ENCODE data around the gene BMP7.

Gene BMP7

DNA sequence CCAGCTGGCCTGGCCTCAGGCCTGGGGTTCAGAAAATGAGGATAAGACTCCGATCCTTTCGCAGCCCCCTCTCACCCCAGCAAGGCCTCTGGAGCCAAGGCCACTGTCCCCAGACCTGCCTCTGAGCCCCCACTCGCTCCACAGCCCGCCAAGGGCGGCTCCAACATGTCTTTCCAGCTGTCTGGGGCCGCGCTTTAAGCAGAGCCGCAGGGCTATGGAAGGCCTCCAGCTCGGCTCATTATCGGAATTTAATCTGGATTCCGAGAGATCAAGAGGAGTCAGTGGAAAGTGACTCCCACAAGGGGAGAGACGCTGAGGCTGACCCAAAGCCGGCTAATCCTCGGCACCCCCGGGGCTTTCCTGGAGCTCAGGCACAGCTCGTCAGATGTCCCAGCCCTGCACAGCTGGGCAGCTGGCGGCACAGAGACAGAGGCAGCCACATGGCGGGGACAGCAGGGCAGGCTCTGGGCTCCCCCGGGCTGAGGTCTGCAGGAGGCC is 41.8 kb downstream of the BMP7 start:
- DNase-seq = no peak

GRCh38 chr20:57223648-57224489 is 42.6 kb downstream of the BMP7 start:
- DNase-seq = no peak

DNA sequence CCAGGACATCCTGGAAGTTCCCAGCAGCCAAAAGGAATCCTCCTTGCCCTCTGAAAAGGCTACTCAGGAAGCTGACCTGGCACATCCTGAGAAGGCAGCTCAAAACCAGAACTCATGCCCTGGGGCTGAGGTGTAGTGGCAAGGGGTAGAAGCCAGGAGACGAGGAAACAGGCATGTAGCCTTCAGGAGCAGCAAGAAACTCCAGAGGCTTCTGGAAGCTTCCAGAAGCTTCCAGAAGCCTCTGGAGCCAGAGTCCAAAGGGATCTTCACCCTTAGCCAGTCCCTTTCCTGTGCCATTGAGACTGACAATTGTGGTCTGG is 43.9 kb downstream of the BMP7 start:
- no peak for DNase-seq

DNA sequence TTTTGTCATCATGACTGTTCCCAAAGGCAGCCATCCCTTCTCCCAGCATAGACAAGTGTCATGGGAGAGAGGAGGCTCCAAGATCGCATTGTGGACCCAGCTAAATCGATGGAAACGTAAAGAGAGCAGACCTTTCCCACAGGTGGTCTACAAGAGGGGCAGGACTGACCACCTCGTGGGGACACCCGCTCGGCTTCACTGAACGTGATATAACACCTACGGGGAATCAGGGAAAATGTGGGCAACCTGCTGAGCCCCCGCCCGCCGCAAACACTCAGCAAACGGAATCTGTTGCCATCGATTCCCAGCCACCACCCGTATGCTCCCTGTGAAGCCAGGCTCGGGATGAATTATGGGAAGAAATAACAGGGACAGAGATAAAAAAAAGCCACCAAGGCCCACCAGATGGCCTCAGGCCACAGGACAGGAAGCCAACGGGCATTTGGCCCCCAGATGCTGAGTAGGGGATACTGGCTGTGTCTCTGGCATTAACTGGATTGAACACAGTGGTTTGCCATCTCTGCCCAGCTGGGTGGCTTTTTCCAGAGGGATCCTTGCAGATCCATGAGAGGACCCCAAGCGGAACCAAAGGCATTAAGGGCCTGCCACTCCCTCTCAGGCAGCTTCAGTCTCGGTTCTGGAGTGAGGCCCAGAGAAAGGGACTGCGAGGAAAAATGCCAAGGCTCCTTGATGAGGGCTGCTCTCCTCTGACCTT is 44.4 kb downstream of the BMP7 start:
- DNase-seq = no peak

- no peak for DNase-seq
Measured at GRCh38 chr20:57220337-57221145, 45.9 kb downstream of the BMP7 start.

DNA sequence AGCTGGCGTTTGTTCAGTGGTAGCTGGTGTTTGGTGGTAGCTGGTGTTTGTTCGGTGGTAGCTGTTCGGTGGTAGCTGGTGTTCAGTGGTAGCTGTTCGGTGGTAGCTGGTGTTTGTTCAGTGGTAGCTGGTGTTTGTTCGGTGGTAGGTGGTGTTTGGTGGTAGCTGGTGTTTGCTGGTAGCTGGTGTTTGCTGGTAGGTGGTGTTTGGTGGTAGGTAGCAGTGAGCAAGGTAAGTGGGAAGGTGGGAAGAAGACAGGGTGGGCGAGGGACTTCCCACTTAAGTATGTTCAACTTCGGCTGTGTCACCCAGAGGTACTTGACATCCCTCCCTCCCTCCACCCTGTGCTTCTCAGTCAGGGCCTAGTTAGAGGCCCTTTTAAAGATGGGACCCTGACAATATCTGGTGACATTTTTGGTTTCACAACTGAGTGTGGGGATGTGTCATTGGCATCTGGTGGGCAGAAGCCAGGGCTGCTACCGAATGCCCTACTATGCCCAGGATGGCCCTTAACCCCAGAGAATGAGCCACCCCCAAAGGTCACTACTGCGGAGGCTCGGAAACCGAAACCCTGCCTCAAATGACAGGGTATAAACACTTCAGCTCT is 47.3 kb downstream of the BMP7 start:
- no peak for DNase-seq

DNA sequence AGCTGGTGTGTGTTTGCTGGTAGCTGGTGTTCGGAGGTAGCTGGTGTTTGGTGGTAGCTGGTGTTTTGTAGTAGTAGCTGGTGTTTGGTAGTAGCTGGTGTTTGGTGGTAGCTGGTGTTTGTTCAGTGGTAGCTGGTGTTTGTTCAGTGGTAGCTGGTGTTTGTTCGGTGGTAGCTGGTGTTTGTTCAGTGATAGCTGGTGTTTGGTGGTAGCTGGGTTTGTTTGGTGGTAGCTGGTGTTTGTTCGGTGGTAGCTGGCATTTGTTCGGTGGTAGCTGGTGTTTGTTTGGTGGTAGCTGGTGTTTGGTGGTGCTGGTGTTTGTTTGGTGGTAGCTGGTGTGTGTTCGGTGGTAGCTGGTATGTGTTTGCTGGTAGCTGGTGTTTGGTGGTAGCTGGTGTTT is 48.0 kb downstream of the BMP7 start:
- no peak for DNase-seq

DNA sequence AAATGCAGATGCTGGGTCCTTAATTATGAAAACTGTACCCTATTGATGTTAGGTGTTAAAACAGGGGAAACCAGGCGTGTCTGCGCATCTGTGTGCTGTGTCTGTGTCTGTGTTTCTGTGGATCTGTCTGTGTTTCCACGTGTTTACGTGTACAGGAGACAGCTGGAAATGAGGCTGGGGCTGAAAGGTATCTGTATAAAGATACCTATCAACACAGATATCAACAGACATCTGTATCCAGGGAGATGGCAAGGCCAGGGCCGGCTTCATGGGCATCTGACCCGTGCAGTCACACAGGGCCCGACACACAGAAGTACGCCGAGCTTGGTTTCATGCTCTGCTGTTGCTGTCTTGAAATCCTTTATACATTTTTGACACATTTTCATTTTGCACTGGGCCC is 48.6 kb downstream of the BMP7 start:
- DNase-seq = no peak

DNA sequence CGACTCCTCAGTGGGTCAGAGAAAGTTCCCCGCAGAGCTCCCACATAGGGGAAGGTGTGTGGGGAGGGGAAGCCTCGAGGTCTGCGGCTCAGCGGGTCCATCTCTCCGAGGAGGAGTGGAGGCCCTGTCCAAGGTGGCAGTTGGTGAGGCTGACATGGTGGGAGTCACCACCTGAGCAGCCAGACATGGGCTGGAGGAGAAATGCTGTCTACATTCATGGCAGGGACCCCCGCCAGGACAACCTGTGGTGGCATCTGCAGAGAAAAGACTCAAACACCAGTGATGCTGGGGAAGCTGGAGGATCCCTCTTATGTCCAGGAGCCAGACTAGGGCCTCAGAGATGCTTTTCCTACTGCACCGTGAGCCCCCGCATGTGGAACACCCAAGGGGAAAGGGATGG is 49.8 kb downstream of the BMP7 start:
- no peak for DNase-seq

DNA sequence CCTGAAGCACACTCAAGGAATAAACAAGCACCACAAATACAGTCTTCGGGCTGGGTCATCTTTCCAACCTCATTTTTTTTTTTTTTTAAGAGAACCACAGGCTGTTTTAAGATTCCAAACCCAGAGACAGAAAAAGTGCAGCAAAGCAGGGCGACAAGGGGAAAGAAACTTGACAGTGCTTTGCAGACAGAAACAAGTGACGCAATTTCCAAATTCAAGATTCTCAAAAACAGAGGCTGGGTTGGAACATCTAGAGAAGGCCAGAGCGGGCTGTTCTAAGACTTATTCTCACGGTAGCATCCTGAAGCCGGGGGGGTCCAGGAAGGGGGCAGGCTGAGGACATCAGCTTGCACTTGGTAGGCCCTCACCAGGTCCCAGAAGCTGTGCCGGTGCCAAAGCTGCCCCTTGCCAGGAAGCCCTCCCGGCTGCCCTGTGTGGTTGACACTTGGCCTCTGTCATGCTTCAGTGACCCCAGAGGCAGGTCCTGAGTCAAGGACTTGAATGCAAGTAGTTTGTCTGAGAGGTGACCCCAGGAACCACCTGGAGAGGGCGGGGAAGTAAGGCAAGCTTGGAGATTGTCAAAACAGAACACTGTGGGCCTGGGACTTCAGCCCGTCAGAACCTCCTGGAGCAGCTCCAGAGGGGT is 50.5 kb downstream of the BMP7 start:
- DNase-seq = no peak

- no peak for DNase-seq
Measured at GRCh38 chr20:57215426-57215825, 51.0 kb downstream of the BMP7 start.

DNA sequence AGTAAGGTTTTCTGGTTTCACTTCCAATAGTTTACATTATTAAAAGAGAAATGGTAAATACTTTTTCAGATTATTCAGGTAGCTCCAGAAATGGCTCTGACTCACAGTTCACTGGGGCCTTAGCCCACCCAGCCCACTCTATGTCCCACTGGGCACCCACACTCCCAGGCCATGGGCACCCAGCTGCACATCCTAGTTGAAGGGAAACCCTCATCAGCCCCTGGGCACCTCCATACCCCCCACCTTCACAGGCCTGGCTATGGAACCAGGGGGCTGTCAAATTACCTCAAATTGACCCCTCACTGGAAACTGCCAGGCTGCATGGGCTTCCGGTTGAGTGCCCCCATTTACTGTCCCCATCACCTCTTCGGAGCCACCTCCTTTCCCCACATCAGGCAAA is 51.5 kb downstream of the BMP7 start:
- DNase-seq = no peak

- no peak for DNase-seq
Measured at GRCh38 chr20:57214427-57214826, 52.0 kb downstream of the BMP7 start.

DNA sequence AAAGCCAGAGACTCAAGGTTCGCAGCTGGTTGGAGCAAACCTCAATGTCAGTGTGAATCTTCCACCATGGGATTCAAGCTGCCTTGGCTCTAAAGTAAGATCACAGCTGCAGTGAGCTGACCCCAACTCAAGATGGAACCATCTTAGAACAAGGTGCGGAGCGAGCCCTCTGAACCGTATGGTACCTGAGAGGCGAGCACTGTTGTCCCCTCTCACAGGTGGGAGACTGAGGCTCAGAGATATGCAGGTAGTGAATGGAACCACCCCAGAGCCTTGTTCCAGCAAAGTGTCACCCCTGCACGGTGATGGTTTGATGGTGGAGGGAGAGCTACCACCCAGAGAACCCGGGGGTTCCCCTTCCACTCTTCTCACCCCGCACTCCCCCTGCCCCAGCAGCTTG is 52.5 kb downstream of the BMP7 start:
- DNase-seq = no peak

DNA sequence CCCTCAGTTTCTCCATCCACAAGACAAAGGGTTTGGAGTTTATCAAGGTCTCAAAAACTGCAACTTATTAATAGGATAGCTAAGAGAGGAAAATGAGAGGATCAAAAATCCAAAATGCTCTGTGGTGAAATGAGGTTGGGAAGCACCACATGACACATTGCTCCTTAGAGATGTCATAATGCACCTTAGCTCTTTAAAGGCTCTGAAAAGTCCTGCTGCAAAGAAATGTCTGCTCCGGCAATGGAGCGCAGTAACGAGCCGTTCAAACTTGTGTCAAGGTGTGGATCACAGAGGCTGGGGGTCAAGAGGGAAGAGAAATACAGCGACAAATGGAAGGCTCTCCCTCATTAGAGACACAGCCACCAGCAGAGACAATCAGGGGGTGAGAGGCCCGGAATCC is 53.1 kb downstream of the BMP7 start:
- DNase-seq = no peak

- no peak for DNase-seq
Measured at GRCh38 chr20:57212534-57213276, 53.7 kb downstream of the BMP7 start.

DNA sequence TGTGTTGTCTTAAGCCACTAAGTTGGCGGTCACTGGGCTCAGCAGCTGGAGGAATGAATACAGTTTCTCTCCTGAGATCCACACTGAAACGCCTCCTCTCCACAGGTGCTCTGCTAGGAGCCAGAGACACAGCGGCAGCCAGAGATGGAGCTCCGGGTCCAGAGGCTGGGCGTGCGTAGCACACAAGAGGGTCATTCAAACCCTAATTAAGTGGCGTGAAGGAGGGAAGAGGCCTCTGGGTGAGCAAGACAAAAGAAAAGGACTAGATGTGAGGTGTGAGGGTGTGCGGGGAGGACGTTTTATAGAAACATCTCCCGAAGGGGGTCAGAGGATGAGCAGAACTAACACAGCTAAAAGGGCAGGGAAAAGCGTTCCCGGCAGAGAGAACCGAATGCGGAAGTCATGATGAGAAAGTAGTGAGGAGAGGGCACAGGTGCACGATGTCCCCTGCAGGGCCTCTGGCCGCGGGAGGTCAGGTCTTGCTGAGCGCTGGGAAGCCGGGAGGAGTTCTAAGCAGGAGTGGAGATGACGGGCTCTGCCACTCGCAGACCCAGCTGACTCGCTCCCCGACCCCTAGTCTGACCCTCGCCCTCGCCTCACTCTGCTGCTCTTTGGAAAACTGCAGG is 54.4 kb downstream of the BMP7 start:
- no peak for DNase-seq

GRCh38 chr20:57211406-57211805 is 55.0 kb downstream of the BMP7 start:
- no peak for DNase-seq

DNA sequence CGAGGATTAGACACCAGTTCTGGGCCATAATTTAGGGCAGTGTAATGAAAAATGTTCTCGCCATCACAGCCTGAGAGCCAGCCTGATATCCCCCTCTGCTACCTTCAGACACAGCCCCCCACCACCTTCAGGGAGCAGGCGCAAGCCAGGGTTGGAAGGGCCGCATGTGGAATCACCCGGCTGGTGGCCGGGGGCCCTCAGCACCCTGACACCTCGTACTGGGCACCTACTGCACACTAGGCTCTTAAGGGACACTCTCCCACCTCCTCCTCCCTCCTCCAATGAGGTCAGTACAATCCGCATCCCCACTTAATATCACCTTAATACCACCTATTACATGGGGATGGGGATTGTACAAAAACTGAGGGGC is 55.5 kb downstream of the BMP7 start:
- DNase-seq = no peak

DNA sequence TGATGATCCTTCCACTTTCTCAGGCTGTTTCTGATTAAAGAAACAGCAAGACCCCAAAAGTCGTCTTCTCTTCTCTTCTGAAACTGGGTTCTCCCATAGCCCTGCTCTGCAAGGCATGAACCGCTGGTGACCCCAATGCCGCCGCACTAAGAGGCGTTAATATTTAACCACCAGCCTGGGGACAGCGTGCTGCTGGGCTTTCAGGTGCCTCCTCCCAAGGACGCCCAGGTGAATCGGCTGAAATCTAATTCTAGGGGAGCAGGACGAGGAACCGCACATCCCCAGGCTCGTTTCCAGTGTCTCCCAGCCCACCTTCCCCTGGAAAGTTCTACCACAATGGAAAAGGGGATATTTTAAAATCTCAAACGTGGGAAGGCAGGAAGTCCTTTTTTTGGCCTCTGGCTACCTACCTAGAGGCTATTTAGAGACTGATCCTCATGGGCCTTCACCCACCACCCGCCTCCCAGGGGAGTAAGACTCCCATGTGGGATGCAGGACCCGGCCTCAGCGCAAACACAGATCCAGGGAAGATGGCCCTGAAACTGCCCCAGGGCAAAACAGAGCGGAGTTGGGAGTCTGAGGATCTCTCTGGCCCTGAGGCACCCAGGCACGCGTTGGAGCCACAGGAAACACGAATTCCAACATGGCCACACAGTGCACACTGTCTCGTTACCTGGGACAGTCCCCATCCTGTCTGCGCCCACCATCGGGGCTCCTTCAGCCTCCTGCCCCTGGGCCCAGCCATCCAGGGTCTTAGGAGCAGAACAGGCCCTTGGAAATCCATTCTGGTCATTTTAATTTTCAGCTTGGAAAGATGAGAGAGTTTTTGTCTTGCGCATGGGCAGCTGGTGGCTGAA is 56.2 kb downstream of the BMP7 start:
- DNase-seq = no peak

GRCh38 chr20:57209413-57209812 is 57.0 kb downstream of the BMP7 start:
- no peak for DNase-seq
